Skeletal muscle satellite cell (primary cell): ENCODE measurements around the gene PIM2.

ENCODE experiments used
- H3K27me3 ChIP-seq: 2 replicates; pipeline ENCODE4 v1.7.0; 2013; ENCODE audit warnings: low read length; ENCODE audit not compliant: control insufficient read depth, insufficient read depth
- H3K36me3 ChIP-seq: 2 replicates; pipeline ENCODE4 v1.7.0; 2013; ENCODE audit warnings: mild to moderate bottlenecking, control low read depth, low read length; ENCODE audit not compliant: insufficient read depth
- H3K4me1 ChIP-seq: 2 replicates; pipeline ENCODE4 v1.7.0; 2013; ENCODE audit warnings: low read length; ENCODE audit not compliant: control insufficient read depth, insufficient read depth
- H3K4me2 ChIP-seq: 2 replicates; pipeline ENCODE4 v1.7.0; 2013; ENCODE audit warnings: mild to moderate bottlenecking, low read length
- H3K4me3 ChIP-seq: 2 replicates; pipeline ENCODE4 v1.7.0; 2013; ENCODE audit warnings: low read length
- H3K9ac ChIP-seq: 2 replicates; pipeline ENCODE4 v1.7.0; 2013; ENCODE audit warnings: mild to moderate bottlenecking, low read depth, low read length, moderate library complexity
- H3K9me3 ChIP-seq: replicated peaks from 2 replicates; pipeline ENCODE4 v1.7.0; 2013; ENCODE audit warnings: mild to moderate bottlenecking, control low read depth, low read length

PIM2 gene

GRCh38 chrX:48902776-48903175, 16.0 kb downstream of the PIM2 start:
- Histone ChIP-seq H3K9ac (no peak overlapping the region), H3K4me1 (no peaks in the 10 kb centered on the region), H3K4me3 (no peak overlapping the region), H3K4me2 (no peak overlapping the region), H3K27me3 (no peaks in the 10 kb centered on the region), H3K9me3 (no peaks in the 10 kb centered on the region), H3K36me3 (peaks cover 18% of the 10 kb centered on the region)

GRCh38 chrX:48902135-48902534, 16.7 kb downstream of the PIM2 start:
- no peak overlapping the region for H3K4me2 ChIP-seq
- H3K36me3 ChIP-seq, result peaks cover 18% of the 10 kb centered on the region
- no peak overlapping the region for H3K9ac ChIP-seq
- H3K9me3 ChIP-seq, result no peaks in the 10 kb centered on the region
- H3K4me1 ChIP-seq, result no peaks in the 10 kb centered on the region
- H3K4me3 ChIP-seq, result no peak overlapping the region
- no peaks in the 10 kb centered on the region for H3K27me3 ChIP-seq

GRCh38 chrX:48901069-48901468, 17.8 kb downstream of the PIM2 start:
- Histone ChIP-seq H3K4me3 (no peak overlapping the region), H3K9ac (no peak overlapping the region), H3K9me3 (no peaks in the 10 kb centered on the region), H3K36me3 (peaks cover 15% of the 10 kb centered on the region), H3K4me1 (peaks cover 6% of the 10 kb centered on the region), H3K27me3 (no peaks in the 10 kb centered on the region), H3K4me2 (no peak overlapping the region)

DNA sequence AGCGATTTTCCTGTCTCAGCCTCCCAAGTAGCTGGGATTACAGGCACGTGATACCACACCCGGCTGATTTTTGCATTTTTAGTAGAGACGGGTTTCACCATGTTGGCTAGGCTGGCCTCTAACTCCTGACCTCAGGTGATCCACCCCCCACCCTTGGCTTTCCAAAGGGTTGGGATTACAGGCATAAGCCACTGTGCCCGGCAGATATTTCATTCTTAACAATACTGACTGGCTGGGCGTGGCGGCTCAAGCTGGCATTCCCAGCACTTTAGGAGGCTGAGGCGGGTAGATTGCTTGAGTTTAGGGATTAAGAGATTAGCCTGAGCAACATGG, 19.8 kb downstream of the PIM2 start:
- Histone ChIP-seq H3K4me1 (peaks cover 6% of the 10 kb centered on the region), H3K4me3 (no peak overlapping the region), H3K4me2 (peak overlapping the region; percentile 3), H3K9me3 (no peaks in the 10 kb centered on the region), H3K9ac (no peak overlapping the region), H3K27me3 (no peaks in the 10 kb centered on the region), H3K36me3 (peaks cover 14% of the 10 kb centered on the region)

GRCh38 chrX:48897625-48898306, 21.1 kb downstream of the PIM2 start, which contains the start of the genes PQBP1 and TIMM17B:
PQBP1 (plus strand) TSS chrX:48897930; CDS start chrX:48898510, 580 bp downstream.
TIMM17B (minus strand) TSS chrX:48897768; CDS start chrX:48897749, 19 bp downstream.
- Histone ChIP-seq H3K9me3 (no peaks in the 10 kb centered on the region), H3K4me2 (peak within 1 kb of the TSS; percentile 75), H3K4me1 (peaks cover 6% of the 10 kb centered on the region), H3K9ac (peak within 1 kb of the TSS; percentile 91), H3K4me3 (peak within 1 kb of the TSS; percentile 81), H3K36me3 (peaks cover 14% of the 10 kb centered on the region), H3K27me3 (no peaks in the 10 kb centered on the region)

DNA sequence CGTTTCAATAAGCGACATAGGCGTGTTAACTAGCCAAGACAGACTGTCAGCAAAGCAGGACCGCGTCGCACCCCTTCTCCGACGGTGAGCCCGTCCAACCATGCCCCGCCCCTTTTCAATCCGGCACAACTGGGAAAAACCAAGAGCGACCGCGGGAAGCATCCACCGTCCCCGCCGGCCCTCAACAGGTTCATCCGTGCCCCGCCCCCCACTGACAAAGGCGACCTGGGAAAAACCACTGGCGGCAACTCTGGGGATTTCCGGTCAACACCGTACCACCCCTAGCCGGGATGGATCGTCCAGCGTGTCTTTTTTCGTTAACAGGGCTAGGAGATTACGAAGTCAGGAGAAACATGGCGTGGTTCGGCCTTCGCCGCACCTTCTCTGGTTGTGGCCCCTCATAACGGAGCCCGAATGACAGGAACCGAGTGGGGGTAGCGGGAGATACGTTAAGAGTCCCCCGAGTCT, 21.6 kb downstream of the PIM2 start:
- H3K9ac ChIP-seq, result peak overlapping the region; percentile 91
- H3K4me2 ChIP-seq, result peak overlapping the region; percentile 75
- no peaks in the 10 kb centered on the region for H3K27me3 ChIP-seq
- H3K4me1 ChIP-seq, result peaks cover 6% of the 10 kb centered on the region
- no peaks in the 10 kb centered on the region for H3K9me3 ChIP-seq
- H3K4me3 ChIP-seq, result peak overlapping the region; percentile 81
- H3K36me3 ChIP-seq, result peaks cover 13% of the 10 kb centered on the region

GRCh38 chrX:48896611-48897011, 22.2 kb downstream of the PIM2 start:
- H3K4me1 ChIP-seq, result peaks cover 10% of the 10 kb centered on the region
- H3K36me3 ChIP-seq, result peaks cover 8% of the 10 kb centered on the region
- H3K4me3 ChIP-seq, result peak overlapping the region; percentile 81
- peak overlapping the region; percentile 75 for H3K4me2 ChIP-seq
- H3K9ac ChIP-seq, result peak overlapping the region; percentile 91
- no peaks in the 10 kb centered on the region for H3K9me3 ChIP-seq
- no peaks in the 10 kb centered on the region for H3K27me3 ChIP-seq

DNA sequence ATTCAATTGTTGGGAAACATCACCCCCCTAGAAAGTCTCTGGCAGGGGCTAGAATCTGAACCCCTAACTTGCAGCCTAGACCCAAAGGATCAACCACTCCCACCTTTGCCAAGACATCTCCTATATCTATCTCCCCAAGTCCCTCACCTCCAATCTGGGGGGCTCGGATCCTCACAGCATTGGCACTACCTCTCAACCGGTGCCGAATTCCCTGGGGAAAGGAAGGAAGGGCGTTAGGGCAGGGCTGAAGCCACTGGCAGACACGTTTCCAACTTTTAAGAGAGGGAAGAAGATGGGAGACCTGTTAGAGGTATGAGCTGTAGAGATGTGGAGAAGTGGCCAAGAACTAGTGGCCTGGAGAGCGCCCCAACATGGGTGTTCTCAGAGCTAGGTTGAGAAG, 23.9 kb downstream of the PIM2 start:
- no peak overlapping the region for H3K9ac ChIP-seq
- peaks cover 2% of the 10 kb centered on the region for H3K36me3 ChIP-seq
- H3K27me3 ChIP-seq, result no peaks in the 10 kb centered on the region
- no peaks in the 10 kb centered on the region for H3K9me3 ChIP-seq
- H3K4me3 ChIP-seq, result no peak overlapping the region
- H3K4me1 ChIP-seq, result peaks cover 10% of the 10 kb centered on the region
- no peak overlapping the region for H3K4me2 ChIP-seq

- Histone ChIP-seq H3K36me3 (peaks cover 2% of the 10 kb centered on the region), H3K27me3 (no peaks in the 10 kb centered on the region), H3K4me2 (no peak overlapping the region), H3K9me3 (no peaks in the 10 kb centered on the region), H3K9ac (no peak overlapping the region), H3K4me3 (no peak overlapping the region), H3K4me1 (peaks cover 10% of the 10 kb centered on the region)
Observed at GRCh38 chrX:48893556-48894348, 25.1 kb downstream of the PIM2 start.

GRCh38 chrX:48892896-48893295, 25.9 kb downstream of the PIM2 start:
- Histone ChIP-seq H3K9ac (no peak overlapping the region), H3K9me3 (no peaks in the 10 kb centered on the region), H3K4me2 (no peak overlapping the region), H3K4me1 (peaks cover 10% of the 10 kb centered on the region), H3K4me3 (no peak overlapping the region), H3K27me3 (no peaks in the 10 kb centered on the region), H3K36me3 (peaks cover 2% of the 10 kb centered on the region)

- Histone ChIP-seq H3K9ac (peak overlapping the region; percentile 44), H3K4me1 (peaks cover 8% of the 10 kb centered on the region), H3K4me3 (peak overlapping the region; percentile 71)
Observed at GRCh38 chrX:48891402-48892288, 27.2 kb downstream of the PIM2 start.

More at GRCh38 chrX:48891402-48892288, 27.2 kb downstream of the PIM2 start:
- Histone ChIP-seq H3K27me3 (no peaks in the 10 kb centered on the region), H3K4me2 (peak overlapping the region; percentile 85), H3K36me3 (peaks cover 2% of the 10 kb centered on the region), H3K9me3 (no peaks in the 10 kb centered on the region)
